Esophagus squamous epithelium (tissue), 5 donors: Measurements from ENCODE around the gene MAG. TPM values are rescaled to one million over a fixed set of nuclear protein-coding genes. Genes with fewer than 3 reads are reported as not detected.
"Not testable (repeated sequence)": the region's sequence is repeated elsewhere in the genome, so short reads cannot be mapped to it uniquely, and the experiment has no call there.

ENCODE experiments used
- DNase-seq: peaks from one replicate; lab custom pipeline; 2025; lab: John Stamatoyannopoulos, UW
- H3K27ac ChIP-seq, 4 donors: fragments of 200-600 bp; sonication (generic); one replicate each; pipeline ENCODE4 v1.5.1; 2016 to 2019; ENCODE audit warnings: mild to moderate bottlenecking in 1 of 4
- H3K27me3 ChIP-seq, 4 donors: fragments of 200-600 bp; sonication (generic); 1 replicate in 3 of 4; 2 replicates in 1 of 4; pipeline versions ENCODE4 v1.5.1 to v1.6.0; 2017 to 2021; ENCODE audit warnings: antibody characterized with exemption in 1 of 4
- H3K36me3 ChIP-seq, 3 donors: fragments of 200-600 bp; sonication (generic); one replicate each; pipeline ENCODE4 v1.5.1; 2016 to 2019
- H3K4me1 ChIP-seq, 3 donors: fragments of 200-600 bp; sonication (generic); one replicate each; pipeline ENCODE4 v1.5.1; 2017 to 2019
- H3K4me3 ChIP-seq, 4 donors: fragments of 200-600 bp; sonication (generic); 1 replicate in 3 of 4; 2 replicates in 1 of 4; pipeline ENCODE4 v1.5.1; 2016 to 2019; ENCODE audit warnings: mild to moderate bottlenecking in 2 of 4, moderate library complexity in 1 of 4
- H3K9me3 ChIP-seq, 3 donors: fragments of 200-600 bp; sonication (generic); one replicate each; pipeline ENCODE4 v1.5.1; 2016 to 2019
- POLR2A ChIP-seq, 4 donors: fragments of 450-650 bp; IDR thresholded peaks; one replicate each; pipeline ENCODE4 v1.6.1; 2017; ENCODE audit warnings: antibody characterized with exemption in 4 of 4, mild to moderate bottlenecking in 4 of 4, moderate library complexity in 3 of 4
- WGBS, 2 donors: methylation state at CpG; one replicate each; pipeline ENCODE4 v1.1.5; 2018; 5-methylcytosine and 5-hydroxymethylcytosine counted together
- intact Hi-C: fragments of 100-400 bp; cut with DNase I; formaldehyde crosslinking; loops from one replicate; pipeline ENCODE4 v1.15.0; 2022
- total RNA-seq, 4 donors: library from RNA; depleted of rRNA; stranded (reverse); fragments of >200 nt; gene quantifications; one replicate each; pipeline ENCODE4 v1.1.0, GENCODE V29; 2016
- TF ChIP-seq, protein P1 (sequence below), 6 experiments: fragments of 450-650 bp in 4 of 6; fragments of 200-600 bp in 2 of 6; sonication (generic) in 2 of 6; IDR thresholded peaks; one replicate each; pipeline ENCODE4 v1.5.1; 2016 to 2019; ENCODE audit warnings: antibody characterized with exemption in 6 of 6, mild to moderate bottlenecking in 4 of 6, moderate library complexity in 4 of 6
- donor health status: DM: yes; HTN: yes; CAD: no.

Gene MAG
- total RNA-seq, 4 donors from 2014 or later = 2.3 TPM; not detected in 3

DNA sequence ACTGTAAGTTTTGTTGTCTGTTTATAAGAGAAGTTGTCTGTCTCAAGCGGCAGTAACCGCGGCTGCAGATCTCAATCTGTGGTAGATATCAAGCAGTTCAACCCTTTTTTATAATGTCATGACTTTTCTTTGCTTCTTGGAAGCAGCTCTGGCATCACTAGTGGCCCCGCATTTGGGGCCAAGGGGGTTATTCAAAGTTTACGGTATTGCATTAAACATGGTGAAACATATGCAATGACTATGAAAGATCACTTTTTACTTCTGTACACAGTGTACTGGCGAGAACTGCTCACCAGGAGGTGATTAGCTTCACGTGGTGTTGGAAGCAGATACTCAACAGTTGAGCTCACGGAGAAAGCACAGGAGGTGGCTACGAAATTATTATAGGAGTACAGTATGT, 61.7 kb downstream of the MAG start:
- no peak for DNase-seq
- no peaks in the 10 kb centered on the region for H3K9me3 ChIP-seq
- peaks cover 0 to 70% (median 0%) of the 10 kb centered on the region in 4 donors for H3K27me3 ChIP-seq
- WGBS, 2 donors = 60 to 64% methylated on average over 9 of the region's 9 CpGs
- peaks cover 0 to 6% (median 0%) of the 10 kb centered on the region in 3 donors for H3K4me1 ChIP-seq
- H3K27ac ChIP-seq = no peak overlapping the region
- no peak overlapping the region for H3K4me3 ChIP-seq
- intact Hi-C loops = loop anchor here (5.0 kb wide), 1 partner anchor 144 kb away; no protein-coding TSS in a partner anchor
- no peak for TF ChIP-seq POLR2A (IDR thresholded peaks at IDR 0.05)
- TF ChIP-seq, protein P1, sequence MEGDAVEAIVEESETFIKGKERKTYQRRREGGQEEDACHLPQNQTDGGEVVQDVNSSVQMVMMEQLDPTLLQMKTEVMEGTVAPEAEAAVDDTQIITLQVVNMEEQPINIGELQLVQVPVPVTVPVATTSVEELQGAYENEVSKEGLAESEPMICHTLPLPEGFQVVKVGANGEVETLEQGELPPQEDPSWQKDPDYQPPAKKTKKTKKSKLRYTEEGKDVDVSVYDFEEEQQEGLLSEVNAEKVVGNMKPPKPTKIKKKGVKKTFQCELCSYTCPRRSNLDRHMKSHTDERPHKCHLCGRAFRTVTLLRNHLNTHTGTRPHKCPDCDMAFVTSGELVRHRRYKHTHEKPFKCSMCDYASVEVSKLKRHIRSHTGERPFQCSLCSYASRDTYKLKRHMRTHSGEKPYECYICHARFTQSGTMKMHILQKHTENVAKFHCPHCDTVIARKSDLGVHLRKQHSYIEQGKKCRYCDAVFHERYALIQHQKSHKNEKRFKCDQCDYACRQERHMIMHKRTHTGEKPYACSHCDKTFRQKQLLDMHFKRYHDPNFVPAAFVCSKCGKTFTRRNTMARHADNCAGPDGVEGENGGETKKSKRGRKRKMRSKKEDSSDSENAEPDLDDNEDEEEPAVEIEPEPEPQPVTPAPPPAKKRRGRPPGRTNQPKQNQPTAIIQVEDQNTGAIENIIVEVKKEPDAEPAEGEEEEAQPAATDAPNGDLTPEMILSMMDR (IDR thresholded peaks at IDR 0.05) = no peak
- no peaks in the 10 kb centered on the region for H3K36me3 ChIP-seq

DNA sequence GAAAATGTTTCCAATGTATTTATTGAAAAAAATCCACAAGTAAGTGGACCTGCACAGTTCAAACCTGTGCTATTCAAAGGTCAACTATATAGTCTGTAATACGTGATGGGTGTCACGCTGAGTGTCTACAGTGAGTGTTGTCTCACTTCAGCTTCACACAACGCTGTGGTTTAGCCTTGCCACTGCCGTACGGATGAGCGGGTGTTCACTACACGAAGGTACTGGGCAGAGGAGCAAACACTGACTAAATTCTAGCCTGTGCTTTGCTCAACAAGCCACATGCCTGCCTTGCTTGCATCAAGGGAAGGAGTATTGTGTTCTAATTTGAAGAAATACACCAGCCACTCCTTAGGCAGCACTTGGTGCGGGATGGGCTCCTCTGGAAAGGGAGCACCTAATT, 62.9 kb downstream of the MAG start:
- intact Hi-C loops = loop anchor here (5.0 kb wide), 1 partner anchor 142 kb away; no protein-coding TSS in a partner anchor
- 70 to 79% methylated on average over 8 of the region's 8 CpGs for WGBS, 2 donors
- DNase-seq = no peak

DNA sequence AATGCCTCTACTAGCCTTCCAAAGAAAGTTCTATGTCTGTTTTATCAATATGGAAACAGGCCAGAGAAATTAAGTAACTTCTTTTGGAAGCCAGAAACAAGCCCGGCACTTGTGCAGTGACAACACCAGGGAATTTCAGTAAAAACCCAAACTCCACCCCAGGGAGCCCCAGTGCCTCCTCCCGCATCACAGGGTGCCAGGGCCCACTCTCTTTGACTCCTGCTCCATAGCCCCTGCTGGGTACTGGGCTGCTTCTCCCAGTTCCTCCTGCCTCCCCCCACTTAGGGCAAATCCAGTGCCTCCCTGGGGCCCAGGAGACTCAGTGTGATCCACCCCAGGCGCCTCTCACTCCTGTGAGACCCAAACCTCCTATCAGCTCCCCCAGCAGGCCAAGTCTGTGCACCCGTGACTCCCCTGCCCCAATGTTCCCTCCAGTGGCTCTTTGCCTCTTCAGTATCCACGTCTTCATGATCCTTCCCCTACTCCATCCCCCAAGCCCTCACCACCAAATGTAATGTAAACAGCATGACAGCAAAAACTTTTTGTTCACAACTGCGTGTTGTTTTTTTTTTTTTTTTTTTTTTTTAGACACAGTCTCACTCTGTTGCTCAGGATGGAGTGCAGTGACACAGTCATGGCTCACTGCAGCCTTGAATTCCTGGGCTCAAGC, 64.0 kb downstream of the MAG start:
- 19 to 48% methylated on average over 6 of the region's 6 CpGs for WGBS, 2 donors
- intact Hi-C loops = no loop called here
- Histone ChIP-seq H3K9me3 (no peaks in the 10 kb centered on the region), H3K4me3 (no peak overlapping the region), H3K27me3 (peaks cover 0 to 51% (median 0%) of the 10 kb centered on the region in 4 donors), H3K27ac (no peak overlapping the region), H3K4me1 (peaks cover 0 to 6% (median 0%) of the 10 kb centered on the region in 3 donors), H3K36me3 (no peaks in the 10 kb centered on the region)
- no peak for DNase-seq
- TF ChIP-seq, protein P1 (IDR thresholded peaks at IDR 0.05) = no peak
- TF ChIP-seq POLR2A (IDR thresholded peaks at IDR 0.05) = no peak

More for the DNA sequence above, 62.9 kb downstream of the MAG start:
- TF ChIP-seq POLR2A (IDR thresholded peaks at IDR 0.05) = no peak
- TF ChIP-seq, protein P1 (IDR thresholded peaks at IDR 0.05) = no peak
- H3K4me3 ChIP-seq = no peak overlapping the region
- H3K4me1 ChIP-seq = peaks cover 0 to 6% (median 0%) of the 10 kb centered on the region in 3 donors
- no peak overlapping the region for H3K27ac ChIP-seq
- H3K9me3 ChIP-seq = no peaks in the 10 kb centered on the region
- H3K36me3 ChIP-seq = no peaks in the 10 kb centered on the region
- H3K27me3 ChIP-seq = peaks cover 0 to 61% (median 0%) of the 10 kb centered on the region in 4 donors

DNA sequence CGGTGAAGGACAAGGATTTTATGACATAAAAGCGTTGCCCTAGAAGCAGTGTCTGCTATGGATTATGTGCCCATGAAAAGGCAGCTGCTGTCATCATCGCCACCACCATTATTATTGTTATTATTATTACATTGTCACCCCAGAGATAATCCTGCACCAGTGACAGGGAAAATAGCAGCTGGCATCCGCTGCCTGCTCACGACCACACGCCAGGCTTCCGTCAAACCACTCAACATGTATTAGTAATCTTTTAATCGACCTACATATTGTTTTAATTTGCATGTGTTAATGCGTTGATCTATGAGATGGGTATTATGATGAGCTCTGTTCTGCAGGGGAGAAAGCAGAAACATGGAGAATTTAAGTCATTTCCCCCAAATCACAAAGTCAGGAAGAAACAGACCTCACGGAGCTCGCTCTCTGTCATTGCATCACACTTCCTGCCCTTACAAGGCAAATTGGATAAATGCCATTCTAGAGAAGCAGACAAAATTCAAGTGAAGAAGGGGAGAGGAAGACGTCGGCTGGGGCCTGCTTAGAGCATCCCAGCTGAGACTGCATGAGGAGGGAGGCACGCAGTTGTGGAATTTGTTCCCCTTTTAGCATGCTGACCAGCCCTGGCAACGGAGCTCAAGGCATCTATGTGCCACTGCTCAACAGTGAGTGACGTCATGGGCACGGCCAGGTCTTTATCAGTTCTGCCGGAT, 66.1 kb downstream of the MAG start, which contains the start of gene FFAR3:
FFAR3 (plus strand) TSS at position 594 of the 707 bp plus-strand sequence. CDS start 431 bp downstream, outside the sequence.
- peaks cover 0 to 30% (median 0%) of the 10 kb centered on the region in 4 donors for H3K27me3 ChIP-seq
- intact Hi-C loops = no loop called here
- no peak for DNase-seq
- H3K4me3 ChIP-seq = no peak within 1 kb of the TSS
- H3K4me1 ChIP-seq = peaks cover 0 to under 1% (median 0%) of the 10 kb centered on the region in 3 donors
- 38 to 46% methylated on average over 17 of the region's 18 CpGs for WGBS, 2 donors
- no peak within 1 kb of the TSS for H3K27ac ChIP-seq
- TF ChIP-seq POLR2A (IDR thresholded peaks at IDR 0.05) = no peak
- TF ChIP-seq, protein P1 (IDR thresholded peaks at IDR 0.05) = no peak
- H3K36me3 ChIP-seq = no peaks in the 10 kb centered on the region
- no peaks in the 10 kb centered on the region for H3K9me3 ChIP-seq

DNA sequence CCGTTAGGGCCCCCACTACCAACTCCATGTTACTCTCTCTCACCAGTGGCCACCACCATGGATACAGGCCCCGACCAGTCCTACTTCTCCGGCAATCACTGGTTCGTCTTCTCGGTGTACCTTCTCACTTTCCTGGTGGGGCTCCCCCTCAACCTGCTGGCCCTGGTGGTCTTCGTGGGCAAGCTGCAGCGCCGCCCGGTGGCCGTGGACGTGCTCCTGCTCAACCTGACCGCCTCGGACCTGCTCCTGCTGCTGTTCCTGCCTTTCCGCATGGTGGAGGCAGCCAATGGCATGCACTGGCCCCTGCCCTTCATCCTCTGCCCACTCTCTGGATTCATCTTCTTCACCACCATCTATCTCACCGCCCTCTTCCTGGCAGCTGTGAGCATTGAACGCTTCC, 66.9 kb downstream of the MAG start:
- H3K36me3 ChIP-seq, H3K9me3 ChIP-seq, H3K4me1 ChIP-seq, intact Hi-C loops, H3K4me3 ChIP-seq, DNase-seq, H3K27ac ChIP-seq: not testable (repeated sequence)
- H3K27me3 ChIP-seq = peaks cover 0 to 24% (median 0%) of the 10 kb centered on the region in 4 donors
- 80% methylated on average over 7 of the region's 16 CpGs; no CpG with 5 or more reads in 1 of the 2 donors for WGBS, 2 donors

DNA sequence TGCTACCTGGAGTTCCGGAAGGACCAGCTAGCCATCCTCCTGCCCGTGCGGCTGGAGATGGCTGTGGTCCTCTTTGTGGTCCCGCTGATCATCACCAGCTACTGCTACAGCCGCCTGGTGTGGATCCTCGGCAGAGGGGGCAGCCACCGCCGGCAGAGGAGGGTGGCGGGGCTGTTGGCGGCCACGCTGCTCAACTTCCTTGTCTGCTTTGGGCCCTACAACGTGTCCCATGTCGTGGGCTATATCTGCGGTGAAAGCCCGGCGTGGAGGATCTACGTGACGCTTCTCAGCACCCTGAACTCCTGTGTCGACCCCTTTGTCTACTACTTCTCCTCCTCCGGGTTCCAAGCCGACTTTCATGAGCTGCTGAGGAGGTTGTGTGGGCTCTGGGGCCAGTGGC, 67.4 kb downstream of the MAG start:
- H3K9me3 ChIP-seq, H3K36me3 ChIP-seq, DNase-seq, H3K27ac ChIP-seq, intact Hi-C loops, H3K4me3 ChIP-seq, H3K4me1 ChIP-seq: not testable (repeated sequence)
- H3K27me3 ChIP-seq = peaks cover 0 to 21% (median 0%) of the 10 kb centered on the region in 4 donors
- 81% methylated on average over 13 of the region's 21 CpGs; no CpG with 5 or more reads in 1 of the 2 donors for WGBS, 2 donors

DNA sequence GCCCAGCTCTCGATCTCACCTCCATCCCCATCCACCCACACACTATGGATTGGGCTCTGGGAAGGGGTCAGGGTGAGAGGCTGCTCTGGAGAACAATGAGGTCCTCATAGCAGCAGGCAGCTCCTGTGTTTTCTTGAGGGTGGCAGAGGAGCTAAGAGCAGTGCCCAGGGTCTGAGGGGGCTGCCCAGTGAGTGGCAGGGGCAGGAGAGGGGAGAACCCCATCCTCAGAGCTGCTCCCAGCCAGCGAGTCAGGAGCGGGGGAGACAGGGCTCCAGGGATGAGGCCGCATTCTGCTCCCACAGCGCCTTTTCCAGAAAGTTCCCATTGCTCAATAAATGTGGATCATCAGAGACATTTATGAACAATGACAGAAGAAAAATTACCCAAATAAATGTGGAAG, 68.1 kb downstream of the MAG start:
- DNase-seq, intact Hi-C loops, H3K4me1 ChIP-seq, H3K36me3 ChIP-seq, H3K4me3 ChIP-seq, H3K9me3 ChIP-seq, H3K27ac ChIP-seq: not testable (repeated sequence)
- WGBS, 2 donors = no CpG with 5 or more reads among the region's 5 CpGs
- peaks cover 0 to 17% (median 0%) of the 10 kb centered on the region in 4 donors for H3K27me3 ChIP-seq
